T-cell (primary cell): ENCODE data around the gene GADD45B. TPM values are rescaled to one million over a fixed set of nuclear protein-coding genes. Genes with fewer than 3 reads are reported as not detected.

ENCODE experiments used
- ATAC-seq, 4 experiments: fragments of 200-7000 bp in 3 of 4; fragments of 150-1000 bp in 1 of 4; cut with Tn5 transposase; replicated peaks in 1 of 4; 1 replicate in 3 of 4; 2 replicates in 1 of 4; pipeline ENCODE4 v1.10.0; 2021; ENCODE audit warnings: moderate library complexity in 3 of 4, mild to moderate bottlenecking in 2 of 4, moderate number of reproducible peaks in 1 of 4
- CTCF ChIA-PET, 2 donors: fragments of 300-600 bp; sonication (Branson Sonifier 250); formaldehyde crosslinking; loops; one replicate each; lab custom pipeline; 2022; ENCODE audit warnings: antibody characterized with exemption in 2 of 2; lab: Charles Lee
- POLR2A ChIA-PET, 2 donors: fragments of 300-600 bp; sonication (Branson Sonifier 250); formaldehyde crosslinking; loops; one replicate each; lab custom pipeline; 2022; ENCODE audit warnings: antibody characterized with exemption in 2 of 2; lab: Charles Lee
- DNase-seq, 35 experiments: peaks; one replicate each; pipeline versions ENCODE4 v3.0.0 to v3.0.0-alpha.2; 2013 to 2023
- H3K27ac ChIP-seq: one replicate; pipeline ENCODE4 v1.5.1; 2013; ENCODE audit warnings: low read length
- H3K27me3 ChIP-seq, 2 experiments: replicated peaks in 1 of 2; 1 replicate in 1 of 2; 2 replicates in 1 of 2; pipeline versions ENCODE4 v1.6.1 to v1.7.0; 2013; ENCODE audit warnings: low read length in 1 of 2, mixed read lengths in 1 of 2; ENCODE audit not compliant: control insufficient read depth in 2 of 2, insufficient read depth in 2 of 2; ENCODE audit errors: extremely low read depth in 1 of 2
- H3K36me3 ChIP-seq, 2 donors: 1 replicate in 1 of 2; 2 replicates in 1 of 2; pipeline versions ENCODE4 v1.6.1 to v1.7.0; 2013; ENCODE audit warnings: low read length in 1 of 2; ENCODE audit not compliant: control insufficient read depth in 2 of 2, insufficient read depth in 1 of 2; ENCODE audit errors: extremely low read depth in 1 of 2
- H3K4me1 ChIP-seq, 2 experiments: 1 replicate in 1 of 2; 2 replicates in 1 of 2; pipeline versions ENCODE4 v1.6.1 to v1.7.0; 2013; ENCODE audit warnings: low read length in 2 of 2, mixed read lengths in 1 of 2; ENCODE audit not compliant: insufficient read depth in 2 of 2, control insufficient read depth in 1 of 2; ENCODE audit errors: extremely low read depth in 1 of 2
- H3K4me3 ChIP-seq, 2 donors: 1 replicate in 1 of 2; 2 replicates in 1 of 2; pipeline versions ENCODE4 v1.5.1 to v1.7.0; 2013; ENCODE audit warnings: mild to moderate bottlenecking in 2 of 2, low read length in 1 of 2, moderate library complexity in 1 of 2; ENCODE audit not compliant: control insufficient read depth in 1 of 2; ENCODE audit errors: extremely low read depth in 1 of 2
- H3K9me3 ChIP-seq: 2 replicates; pipeline ENCODE4 v1.7.0; 2013
- H3K27ac Mint-ChIP-seq, 2 donors: one replicate each; pipeline ENCODE4 v1.8.0; 2020 to 2021; ENCODE audit warnings: mild to moderate bottlenecking in 2 of 2, mixed read lengths in 2 of 2
- H3K27me3 Mint-ChIP-seq, 2 donors: one replicate each; pipeline ENCODE4 v1.8.0; 2021 to 2022; ENCODE audit warnings: mixed read lengths in 2 of 2
- H3K36me3 Mint-ChIP-seq: one replicate; pipeline ENCODE4 v1.8.0; 2021; ENCODE audit warnings: mixed read lengths
- H3K4me1 Mint-ChIP-seq, 3 donors: one replicate each; pipeline ENCODE4 v1.8.0; 2020 to 2022; ENCODE audit warnings: mixed read lengths in 3 of 3, mild to moderate bottlenecking in 1 of 3
- H3K4me3 Mint-ChIP-seq, 3 donors: one replicate each; pipeline ENCODE4 v1.8.0; 2020 to 2022; ENCODE audit warnings: mild to moderate bottlenecking in 3 of 3, mixed read lengths in 3 of 3, moderate library complexity in 3 of 3
- H3K9me3 Mint-ChIP-seq, 3 donors: one replicate each; pipeline ENCODE4 v1.8.0; 2020 to 2022; ENCODE audit warnings: mixed read lengths in 3 of 3
- WGBS: methylation state at CpG from one replicate; pipeline ENCODE4 v1.1.5; 2013; ENCODE audit warnings: missing lambda C conversion rate; ENCODE audit not compliant: insufficient coverage; 5-methylcytosine and 5-hydroxymethylcytosine counted together
- total RNA-seq, 35 experiments: library from RNA in 6 of 35; stranded (reverse) in 6 of 35; fragments of 120-200 nt in 1 of 35; gene quantifications; one replicate each; pipeline versions ENCODE4 v1.2.1 to v1.2.4 and lab custom pipeline; 2013 to 2026

Gene GADD45B
- total RNA-seq, 5 donors from 2014 or later (not counting 1 experiment from before 2014, with no cell fraction given): 76.5 to 174 (median 102) TPM

GRCh38 chr19:2487090-2487489 lies 11.2 kb downstream of the GADD45B start:
- no peak overlapping the region for H3K27ac ChIP-seq
- POLR2A ChIA-PET: no interaction called here
- WGBS: 97% methylated on average over 9 of the region's 12 CpGs
- peaks cover 10 to 24% of the 10 kb centered on the region in 2 experiments for H3K4me1 ChIP-seq
- Mint-ChIP-seq H3K4me1 (peaks cover 14 to 24% (median 14%) of the 10 kb centered on the region in 3 donors), H3K9me3 (peaks cover 4 to 10% (median 5%) of the 10 kb centered on the region in 3 donors), H3K4me3 (no peak overlapping the region), H3K27ac (no peak overlapping the region), H3K27me3 (peaks cover 11 to 26% of the 10 kb centered on the region in 2 donors), H3K36me3 (no peaks in the 10 kb centered on the region)
- CTCF ChIA-PET: no interaction called here
- no peaks in the 10 kb centered on the region for H3K36me3 ChIP-seq
- DNase-seq: no peak
- ATAC-seq: no peak
- peaks cover 5 to 44% of the 10 kb centered on the region in 2 experiments for H3K27me3 ChIP-seq
- H3K9me3 ChIP-seq: no peaks in the 10 kb centered on the region
- H3K4me3 ChIP-seq: no peak overlapping the region

DNA sequence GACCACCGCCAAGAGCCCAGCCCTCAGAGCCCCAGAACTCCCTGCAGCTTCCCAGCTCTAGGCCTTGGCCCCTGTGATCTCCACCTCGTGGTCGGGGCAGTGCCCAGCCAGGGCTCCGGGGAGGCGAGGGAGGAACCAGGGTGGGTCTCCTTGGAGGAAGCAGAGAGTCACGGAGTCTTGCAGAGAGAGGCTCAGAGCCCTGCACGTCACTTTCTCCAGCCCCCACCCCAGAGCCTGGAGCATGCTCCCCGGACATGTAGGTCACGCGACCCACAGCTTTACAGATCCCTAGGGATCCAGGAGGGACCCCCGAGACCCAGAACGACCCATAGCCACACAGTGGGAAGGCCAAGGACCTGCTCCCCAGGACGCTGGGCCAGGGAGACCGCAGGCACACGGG lies 11.9 kb downstream of the GADD45B start:
- H3K36me3 ChIP-seq: no peaks in the 10 kb centered on the region
- no peaks in the 10 kb centered on the region for H3K9me3 ChIP-seq
- peaks cover 5 to 51% of the 10 kb centered on the region in 2 experiments for H3K27me3 ChIP-seq
- ChIA-PET CTCF (no interaction called here), POLR2A (no interaction called here)
- H3K27me3 Mint-ChIP-seq: peaks cover 17 to 34% of the 10 kb centered on the region in 2 donors
- H3K27ac Mint-ChIP-seq: no peak overlapping the region
- 46% methylated on average over 5 of the region's 15 CpGs for WGBS
- no peak for ATAC-seq
- DNase-seq: no peak
- peaks cover 10 to 24% of the 10 kb centered on the region in 2 experiments for H3K4me1 ChIP-seq
- no peak overlapping the region for H3K27ac ChIP-seq
- H3K4me3 Mint-ChIP-seq: peak overlapping the region in 1 of 3 donors; percentile 36
- H3K4me1 Mint-ChIP-seq: peaks cover 17 to 28% (median 18%) of the 10 kb centered on the region in 3 donors
- H3K36me3 Mint-ChIP-seq: no peaks in the 10 kb centered on the region
- H3K9me3 Mint-ChIP-seq: peaks cover 4 to 10% (median 5%) of the 10 kb centered on the region in 3 donors
- H3K4me3 ChIP-seq: no peak overlapping the region

- ChIA-PET POLR2A (no interaction called here), CTCF (no interaction called here)
- peaks cover 17 to 28% (median 24%) of the 10 kb centered on the region in 3 donors for H3K4me1 Mint-ChIP-seq
- DNase-seq (no peak), ATAC-seq (peak in 3 of 4 experiments; percentile 19 to 41 (median 36))
- no peak overlapping the region for H3K27ac ChIP-seq
- no peaks in the 10 kb centered on the region for H3K36me3 ChIP-seq
- H3K27ac Mint-ChIP-seq: no peak overlapping the region
- peaks cover 17 to 37% of the 10 kb centered on the region in 2 donors for H3K27me3 Mint-ChIP-seq
- peaks cover 4 to 5% (median 5%) of the 10 kb centered on the region in 3 donors for H3K9me3 Mint-ChIP-seq
- 14% methylated on average over 27 of the region's 32 CpGs for WGBS
- H3K4me3 Mint-ChIP-seq: peak overlapping the region; percentile 24 to 45 (median 36)
- H3K4me1 ChIP-seq: peaks cover 10 to 24% of the 10 kb centered on the region in 2 experiments
- H3K9me3 ChIP-seq: no peaks in the 10 kb centered on the region
- peak overlapping the region in 1 of 2 donors; percentile 60 for H3K4me3 ChIP-seq
- H3K27me3 ChIP-seq: peaks cover 5 to 56% of the 10 kb centered on the region in 2 experiments
- no peaks in the 10 kb centered on the region for H3K36me3 Mint-ChIP-seq
Observed at GRCh38 chr19:2488405-2488941, 12.5 kb downstream of the GADD45B start.

GRCh38 chr19:2488942-2489731 lies 13.2 kb downstream of the GADD45B start:
- Mint-ChIP-seq H3K27ac (no peak overlapping the region), H3K4me3 (peak overlapping the region; percentile 47 to 74 (median 51)), H3K36me3 (no peaks in the 10 kb centered on the region), H3K9me3 (no peaks in the 10 kb centered on the region), H3K4me1 (peaks cover 22 to 33% (median 30%) of the 10 kb centered on the region in 3 donors), H3K27me3 (peaks cover 17 to 41% of the 10 kb centered on the region in 2 donors)
- H3K27me3 ChIP-seq: peaks cover 5 to 63% of the 10 kb centered on the region in 2 experiments
- ChIA-PET POLR2A (no interaction called here), CTCF (no interaction called here)
- H3K4me1 ChIP-seq: peaks cover 10 to 27% of the 10 kb centered on the region in 2 experiments
- H3K9me3 ChIP-seq: no peaks in the 10 kb centered on the region
- ATAC-seq (peak; percentile 25 to 39 (median 32)), DNase-seq (peak in 2 of 35 experiments; percentile 21 to 22)
- no peak overlapping the region for H3K27ac ChIP-seq
- 6% methylated on average over 78 of the region's 78 CpGs for whole genome bisulfite sequencing
- H3K4me3 ChIP-seq: peak overlapping the region in 1 of 2 donors; percentile 60
- no peaks in the 10 kb centered on the region for H3K36me3 ChIP-seq

- H3K9me3 ChIP-seq: no peaks in the 10 kb centered on the region
- H3K27ac ChIP-seq: no peak overlapping the region
- whole genome bisulfite sequencing: 94% methylated on average over 3 of the region's 7 CpGs
- H3K27me3 Mint-ChIP-seq: peaks cover 17 to 41% of the 10 kb centered on the region in 2 donors
- no peaks in the 10 kb centered on the region for H3K9me3 Mint-ChIP-seq
- ChIA-PET CTCF (interaction anchor here in 1 of 2 donors (0.7 kb wide), 1 partner anchor 1813 kb away, joined by 5 read pairs; no protein-coding TSS in a partner anchor), POLR2A (no interaction called here)
- ATAC-seq (no peak), DNase-seq (no peak)
- H3K4me1 Mint-ChIP-seq: peaks cover 25 to 38% (median 34%) of the 10 kb centered on the region in 3 donors
- H3K4me1 ChIP-seq: peaks cover 10 to 40% of the 10 kb centered on the region in 2 experiments
- H3K36me3 Mint-ChIP-seq: no peaks in the 10 kb centered on the region
- H3K36me3 ChIP-seq: no peaks in the 10 kb centered on the region
- H3K27me3 ChIP-seq: peaks cover 5 to 67% of the 10 kb centered on the region in 2 experiments
- H3K4me3 ChIP-seq: no peak overlapping the region
- peak overlapping the region in 1 of 3 donors; percentile 74 for H3K4me3 Mint-ChIP-seq
- H3K27ac Mint-ChIP-seq: no peak overlapping the region
Observed at GRCh38 chr19:2490659-2491058, 14.7 kb downstream of the GADD45B start.

- H3K36me3 Mint-ChIP-seq: no peaks in the 10 kb centered on the region
- H3K27ac Mint-ChIP-seq: no peak overlapping the region
- H3K27ac ChIP-seq: no peak overlapping the region
- ATAC-seq: no peak
- H3K4me3 ChIP-seq: no peak overlapping the region
- peaks cover 31 to 42% (median 40%) of the 10 kb centered on the region in 3 donors for H3K4me1 Mint-ChIP-seq
- H3K27me3 Mint-ChIP-seq: peaks cover 17 to 41% of the 10 kb centered on the region in 2 donors
- no peaks in the 10 kb centered on the region for H3K9me3 Mint-ChIP-seq
- POLR2A ChIA-PET: interaction anchor here in 1 of 2 donors (0.7 kb wide), 1 partner anchor 1596 kb away, joined by 3 read pairs; no protein-coding TSS in a partner anchor
- DNase-seq: no peak
- WGBS: 60% methylated on average over 18 of the region's 23 CpGs
- H3K4me1 ChIP-seq: peaks cover 10 to 46% of the 10 kb centered on the region in 2 experiments
- CTCF ChIA-PET: no interaction called here
- H3K27me3 ChIP-seq: peaks cover 5 to 67% of the 10 kb centered on the region in 2 experiments
- no peaks in the 10 kb centered on the region for H3K36me3 ChIP-seq
- no peak overlapping the region for H3K4me3 Mint-ChIP-seq
- H3K9me3 ChIP-seq: no peaks in the 10 kb centered on the region
Observed at GRCh38 chr19:2491130-2491801, 15.3 kb downstream of the GADD45B start.
